HepG2 (cell line): ENCODE measurements around the gene OLFM4. TPM values are rescaled to one million over a fixed set of nuclear protein-coding genes. Genes with fewer than 3 reads are reported as not detected.

Experiments
- NCOA2 ChIP-seq: sonication (generic); formaldehyde crosslinking; IDR thresholded peaks from 2 replicates; pipeline ENCODE4 v1.8.0; 2022; ENCODE audit warnings: inconsistent platforms
- NFKBIZ ChIP-seq: IDR thresholded peaks from 2 replicates; pipeline ENCODE4 v1.6.1; 2018; ENCODE audit warnings: missing genetic modification reagents, missing compliant biosample characterization
- RBM39 ChIP-seq: fragments of 200-400 bp; formaldehyde crosslinking; IDR thresholded peaks from one replicate; pipeline ENCODE4 v1.6.1; 2018; ENCODE audit warnings: antibody characterized with exemption, mild to moderate bottlenecking, low read depth, low read length; ENCODE audit not compliant: poor library complexity, severe bottlenecking
- ZFP41 ChIP-seq: sonication (generic); formaldehyde crosslinking; IDR thresholded peaks from 2 replicates; pipeline ENCODE4 v1.4.0; 2020; ENCODE audit warnings: mild to moderate bottlenecking, missing genetic modification reagents, borderline replicate concordance
- ZFY ChIP-seq: sonication (generic); formaldehyde crosslinking; IDR thresholded peaks from 2 replicates; pipeline ENCODE4 v1.4.0; 2020; ENCODE audit warnings: missing genetic modification reagents
- ZNF780A ChIP-seq: sonication (generic); formaldehyde crosslinking; IDR thresholded peaks from 2 replicates; pipeline ENCODE4 v1.8.0; 2022; ENCODE audit warnings: mild to moderate bottlenecking, missing genetic modification reagents, moderate library complexity
- polyA plus RNA-seq, 8 experiments: library from polyadenylated mRNA; depleted of rRNA in 3 of 8; stranded (reverse) in 7 of 8; unstranded in 1 of 8; fragments of >200 nt; fragmentation: Illumina TruSeq in 4 of 8; extraction: Trizol in 4 of 8; gene quantifications; 2 replicates each; pipeline versions ENCODE4 v1.2.1 to v1.2.3, GENCODE V29; 2011 to 2016; ENCODE audit warnings: low read depth in 4 of 8, missing spikeins in 1 of 8, mixed read lengths in 1 of 8; ENCODE audit not compliant: insufficient read depth in 1 of 8
- total RNA-seq, 5 experiments: library from RNA; depleted of rRNA; stranded (reverse); fragments of >200 nt; fragmentation: Illumina TruSeq; extraction: Trizol; gene quantifications; 2 replicates each; pipeline ENCODE4 v1.2.3, GENCODE V29; 2016; ENCODE audit warnings: low read depth in 1 of 5
- TF ChIP-seq, protein P1 (sequence below): sonication (generic); formaldehyde crosslinking; IDR thresholded peaks from 2 replicates; pipeline ENCODE4 v1.4.0; 2020; ENCODE audit warnings: mild to moderate bottlenecking, missing genetic modification reagents
- TF ChIP-seq, protein P2 (sequence below): IDR thresholded peaks from 2 replicates; pipeline ENCODE4 v1.6.1; 2016; ENCODE audit warnings: control low read depth
- TF ChIP-seq, protein P3 (sequence below): sonication (generic); formaldehyde crosslinking; IDR thresholded peaks from 2 replicates; pipeline ENCODE4 v1.4.0; 2020; ENCODE audit warnings: missing genetic modification reagents, mild to moderate bottlenecking, borderline replicate concordance

OLFM4 gene
- total and polyA plus RNA-seq, 2 of the 13 experiments (the other 11 are each of a cell fraction or from before 2014, with no cell fraction given) = not detected

DNA sequence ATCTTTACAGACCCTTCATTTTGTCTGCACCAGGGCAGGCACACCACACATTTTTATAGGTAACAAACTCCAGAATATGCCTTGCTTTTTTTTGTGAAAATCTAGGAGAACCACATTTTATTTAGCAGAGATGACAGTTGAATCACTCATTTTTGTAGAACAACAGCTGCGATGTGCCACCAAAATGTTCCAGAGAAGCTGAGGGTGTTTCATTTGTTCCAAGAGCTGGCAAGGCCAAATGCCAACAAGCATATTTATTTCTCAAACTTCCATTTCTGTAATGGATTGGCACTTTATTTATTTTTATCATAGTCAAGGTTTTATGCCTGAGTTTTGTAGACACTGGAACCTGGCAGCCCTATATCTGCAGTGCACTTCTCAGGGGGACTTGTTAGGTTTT is 10.4 kb downstream of the OLFM4 start (continued):
- no peak for TF ChIP-seq NCOA2 (CRISPR knock-in tag)
- TF ChIP-seq, protein P1, sequence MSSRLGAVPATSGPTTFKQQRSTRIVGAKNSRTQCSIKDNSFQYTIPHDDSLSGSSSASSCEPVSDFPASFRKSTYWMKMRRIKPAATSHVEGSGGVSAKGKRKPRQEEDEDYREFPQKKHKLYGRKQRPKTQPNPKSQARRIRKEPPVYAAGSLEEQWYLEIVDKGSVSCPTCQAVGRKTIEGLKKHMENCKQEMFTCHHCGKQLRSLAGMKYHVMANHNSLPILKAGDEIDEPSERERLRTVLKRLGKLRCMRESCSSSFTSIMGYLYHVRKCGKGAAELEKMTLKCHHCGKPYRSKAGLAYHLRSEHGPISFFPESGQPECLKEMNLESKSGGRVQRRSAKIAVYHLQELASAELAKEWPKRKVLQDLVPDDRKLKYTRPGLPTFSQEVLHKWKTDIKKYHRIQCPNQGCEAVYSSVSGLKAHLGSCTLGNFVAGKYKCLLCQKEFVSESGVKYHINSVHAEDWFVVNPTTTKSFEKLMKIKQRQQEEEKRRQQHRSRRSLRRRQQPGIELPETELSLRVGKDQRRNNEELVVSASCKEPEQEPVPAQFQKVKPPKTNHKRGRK (CRISPR knock-in tag) = no peak
- no peak for TF ChIP-seq NFKBIZ (CRISPR knock-in tag)
- TF ChIP-seq ZNF780A (CRISPR knock-in tag) = no peak
- no peak for TF ChIP-seq ZFY (CRISPR knock-in tag)
- TF ChIP-seq ZFP41 (CRISPR knock-in tag) = no peak
- TF ChIP-seq, protein P2, sequence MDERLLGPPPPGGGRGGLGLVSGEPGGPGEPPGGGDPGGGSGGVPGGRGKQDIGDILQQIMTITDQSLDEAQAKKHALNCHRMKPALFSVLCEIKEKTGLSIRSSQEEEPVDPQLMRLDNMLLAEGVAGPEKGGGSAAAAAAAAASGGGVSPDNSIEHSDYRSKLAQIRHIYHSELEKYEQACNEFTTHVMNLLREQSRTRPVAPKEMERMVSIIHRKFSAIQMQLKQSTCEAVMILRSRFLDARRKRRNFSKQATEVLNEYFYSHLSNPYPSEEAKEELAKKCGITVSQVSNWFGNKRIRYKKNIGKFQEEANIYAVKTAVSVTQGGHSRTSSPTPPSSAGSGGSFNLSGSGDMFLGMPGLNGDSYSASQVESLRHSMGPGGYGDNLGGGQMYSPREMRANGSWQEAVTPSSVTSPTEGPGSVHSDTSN (CRISPR knock-in tag) = no peak
- no peak for TF ChIP-seq RBM39
- TF ChIP-seq, protein P3, sequence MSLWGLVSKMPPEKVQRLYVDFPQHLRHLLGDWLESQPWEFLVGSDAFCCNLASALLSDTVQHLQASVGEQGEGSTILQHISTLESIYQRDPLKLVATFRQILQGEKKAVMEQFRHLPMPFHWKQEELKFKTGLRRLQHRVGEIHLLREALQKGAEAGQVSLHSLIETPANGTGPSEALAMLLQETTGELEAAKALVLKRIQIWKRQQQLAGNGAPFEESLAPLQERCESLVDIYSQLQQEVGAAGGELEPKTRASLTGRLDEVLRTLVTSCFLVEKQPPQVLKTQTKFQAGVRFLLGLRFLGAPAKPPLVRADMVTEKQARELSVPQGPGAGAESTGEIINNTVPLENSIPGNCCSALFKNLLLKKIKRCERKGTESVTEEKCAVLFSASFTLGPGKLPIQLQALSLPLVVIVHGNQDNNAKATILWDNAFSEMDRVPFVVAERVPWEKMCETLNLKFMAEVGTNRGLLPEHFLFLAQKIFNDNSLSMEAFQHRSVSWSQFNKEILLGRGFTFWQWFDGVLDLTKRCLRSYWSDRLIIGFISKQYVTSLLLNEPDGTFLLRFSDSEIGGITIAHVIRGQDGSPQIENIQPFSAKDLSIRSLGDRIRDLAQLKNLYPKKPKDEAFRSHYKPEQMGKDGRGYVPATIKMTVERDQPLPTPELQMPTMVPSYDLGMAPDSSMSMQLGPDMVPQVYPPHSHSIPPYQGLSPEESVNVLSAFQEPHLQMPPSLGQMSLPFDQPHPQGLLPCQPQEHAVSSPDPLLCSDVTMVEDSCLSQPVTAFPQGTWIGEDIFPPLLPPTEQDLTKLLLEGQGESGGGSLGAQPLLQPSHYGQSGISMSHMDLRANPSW (CRISPR knock-in tag) = no peak
